ENCODE data around the gene RAB5A.

DNA sequence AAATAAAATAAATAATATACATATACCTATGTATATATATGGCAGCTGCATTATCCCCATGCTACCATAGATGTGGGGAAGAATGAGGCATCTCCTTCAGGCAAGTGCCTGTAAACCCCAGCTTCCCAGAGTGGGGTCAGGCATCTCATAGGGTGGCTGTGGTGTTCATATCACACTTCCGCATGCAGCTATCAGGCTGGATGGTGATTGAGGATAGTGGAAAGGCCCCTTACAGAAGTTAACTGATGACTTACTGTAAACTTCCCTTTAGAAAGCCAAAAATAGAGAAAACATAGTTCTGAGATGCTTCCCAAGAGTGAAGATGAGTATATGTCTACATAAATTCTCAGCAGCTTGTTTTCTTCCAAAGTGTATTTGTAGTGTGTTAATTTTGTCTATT is 68.6 kb downstream of the RAB5A start:
- TF ChIP-seq TAF1 (IDR thresholded peaks at IDR 0.05; ENCODE audit: borderline replicate concordance, insufficient read depth, low read length) = no peak
- TF ChIP-seq, protein P1, sequence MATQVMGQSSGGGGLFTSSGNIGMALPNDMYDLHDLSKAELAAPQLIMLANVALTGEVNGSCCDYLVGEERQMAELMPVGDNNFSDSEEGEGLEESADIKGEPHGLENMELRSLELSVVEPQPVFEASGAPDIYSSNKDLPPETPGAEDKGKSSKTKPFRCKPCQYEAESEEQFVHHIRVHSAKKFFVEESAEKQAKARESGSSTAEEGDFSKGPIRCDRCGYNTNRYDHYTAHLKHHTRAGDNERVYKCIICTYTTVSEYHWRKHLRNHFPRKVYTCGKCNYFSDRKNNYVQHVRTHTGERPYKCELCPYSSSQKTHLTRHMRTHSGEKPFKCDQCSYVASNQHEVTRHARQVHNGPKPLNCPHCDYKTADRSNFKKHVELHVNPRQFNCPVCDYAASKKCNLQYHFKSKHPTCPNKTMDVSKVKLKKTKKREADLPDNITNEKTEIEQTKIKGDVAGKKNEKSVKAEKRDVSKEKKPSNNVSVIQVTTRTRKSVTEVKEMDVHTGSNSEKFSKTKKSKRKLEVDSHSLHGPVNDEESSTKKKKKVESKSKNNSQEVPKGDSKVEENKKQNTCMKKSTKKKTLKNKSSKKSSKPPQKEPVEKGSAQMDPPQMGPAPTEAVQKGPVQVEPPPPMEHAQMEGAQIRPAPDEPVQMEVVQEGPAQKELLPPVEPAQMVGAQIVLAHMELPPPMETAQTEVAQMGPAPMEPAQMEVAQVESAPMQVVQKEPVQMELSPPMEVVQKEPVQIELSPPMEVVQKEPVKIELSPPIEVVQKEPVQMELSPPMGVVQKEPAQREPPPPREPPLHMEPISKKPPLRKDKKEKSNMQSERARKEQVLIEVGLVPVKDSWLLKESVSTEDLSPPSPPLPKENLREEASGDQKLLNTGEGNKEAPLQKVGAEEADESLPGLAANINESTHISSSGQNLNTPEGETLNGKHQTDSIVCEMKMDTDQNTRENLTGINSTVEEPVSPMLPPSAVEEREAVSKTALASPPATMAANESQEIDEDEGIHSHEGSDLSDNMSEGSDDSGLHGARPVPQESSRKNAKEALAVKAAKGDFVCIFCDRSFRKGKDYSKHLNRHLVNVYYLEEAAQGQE (IDR thresholded peaks at IDR 0.05; ENCODE audit: insufficient read depth in 1 of 2, low read depth in 2 of 2, low read length in 2 of 2) = no peak

Data from PFSK-1 (cell line).